ENCODE measurements around the gene TNS3.

TNS3 gene

GRCh38 chr7:47460251-47460989 lies 121.5 kb downstream of the TNS3 start:
- TF ChIP-seq CTCF (IDR thresholded peaks at IDR 0.05; ENCODE audit: borderline replicate concordance, insufficient read depth, low read depth, low read length) = no peak
- no peak overlapping the region for H3K4me3 ChIP-seq (ENCODE audit: low read depth, low read length)

- no peak overlapping the region for H3K4me3 ChIP-seq (ENCODE audit: low read depth, low read length)
- TF ChIP-seq CTCF (IDR thresholded peaks at IDR 0.05; ENCODE audit: borderline replicate concordance, insufficient read depth, low read depth, low read length) = no peak
These were observed 123.4 kb downstream of the TNS3 start for GRCh38 chr7:47458486-47458885.

- H3K4me3 ChIP-seq (ENCODE audit: low read depth, low read length) = no peak overlapping the region
- TF ChIP-seq CTCF (IDR thresholded peaks at IDR 0.05; ENCODE audit: borderline replicate concordance, insufficient read depth, low read depth, low read length) = no peak
These were observed 123.9 kb downstream of the TNS3 start for GRCh38 chr7:47458057-47458456.

GRCh38 chr7:47456210-47456955 lies 125.5 kb downstream of the TNS3 start:
- no peak overlapping the region for H3K4me3 ChIP-seq (ENCODE audit: low read depth, low read length)
- no peak for TF ChIP-seq CTCF (IDR thresholded peaks at IDR 0.05; ENCODE audit: borderline replicate concordance, insufficient read depth, low read depth, low read length)

GRCh38 chr7:47455872-47456185 lies 126.1 kb downstream of the TNS3 start:
- H3K4me3 ChIP-seq (ENCODE audit: low read depth, low read length) = no peak overlapping the region
- no peak for TF ChIP-seq CTCF (IDR thresholded peaks at IDR 0.05; ENCODE audit: borderline replicate concordance, insufficient read depth, low read depth, low read length)

- H3K4me3 ChIP-seq (ENCODE audit: low read depth, low read length) = no peak overlapping the region
- TF ChIP-seq CTCF (IDR thresholded peaks at IDR 0.05; ENCODE audit: borderline replicate concordance, insufficient read depth, low read depth, low read length) = no peak
These were observed 126.7 kb downstream of the TNS3 start for GRCh38 chr7:47454974-47455871.

Measured in GM12875 (cell line).